ENCODE data around the gene HSPA13. TPM values are rescaled to one million over a fixed set of nuclear protein-coding genes. Genes with fewer than 3 reads are reported as not detected.

Gene HSPA13
- total and polyA plus RNA-seq, 10 of the 15 experiments (the other 5 are each of a cell fraction or from before 2014, with no cell fraction given) = 10.0 to 26.9 (median 18.6) TPM

DNA sequence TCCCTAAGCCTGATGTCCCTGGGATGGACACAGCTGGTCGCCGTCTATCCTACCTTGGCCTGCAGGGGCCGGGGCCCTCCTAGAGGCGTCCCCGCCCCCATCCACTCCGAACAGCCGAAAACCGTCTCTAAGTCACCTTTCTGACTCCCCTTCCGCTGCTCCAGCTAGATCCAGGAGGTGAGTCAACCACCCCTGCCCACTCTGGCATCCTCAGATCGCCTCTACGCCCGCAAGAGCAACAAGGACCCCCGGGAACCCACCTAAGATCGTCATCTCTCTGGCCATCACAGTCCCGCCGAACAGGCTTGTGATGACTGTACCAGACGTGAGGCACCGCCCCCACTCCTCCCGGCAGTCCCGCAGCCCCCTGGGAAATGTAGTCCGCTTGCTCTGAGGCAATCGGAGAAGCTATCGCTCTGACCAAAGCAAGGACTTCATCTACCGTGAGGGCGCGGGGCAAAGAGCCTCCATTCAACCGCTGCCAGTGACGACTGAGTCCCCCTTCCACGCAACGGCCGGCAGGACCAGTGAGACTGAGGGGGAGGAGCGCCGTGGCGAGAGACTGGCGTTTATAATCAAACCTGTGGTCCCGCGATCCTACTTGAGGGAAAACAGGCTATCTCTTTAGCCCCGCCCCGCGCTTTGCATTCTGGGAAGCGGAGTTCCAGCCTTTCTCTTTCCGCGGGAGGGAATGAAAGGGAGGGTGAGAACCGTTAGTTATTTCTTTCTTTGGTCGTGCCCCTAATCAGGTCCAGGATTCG is at the start of gene HSPA13 (continued):
- TF ChIP-seq, protein P1, sequence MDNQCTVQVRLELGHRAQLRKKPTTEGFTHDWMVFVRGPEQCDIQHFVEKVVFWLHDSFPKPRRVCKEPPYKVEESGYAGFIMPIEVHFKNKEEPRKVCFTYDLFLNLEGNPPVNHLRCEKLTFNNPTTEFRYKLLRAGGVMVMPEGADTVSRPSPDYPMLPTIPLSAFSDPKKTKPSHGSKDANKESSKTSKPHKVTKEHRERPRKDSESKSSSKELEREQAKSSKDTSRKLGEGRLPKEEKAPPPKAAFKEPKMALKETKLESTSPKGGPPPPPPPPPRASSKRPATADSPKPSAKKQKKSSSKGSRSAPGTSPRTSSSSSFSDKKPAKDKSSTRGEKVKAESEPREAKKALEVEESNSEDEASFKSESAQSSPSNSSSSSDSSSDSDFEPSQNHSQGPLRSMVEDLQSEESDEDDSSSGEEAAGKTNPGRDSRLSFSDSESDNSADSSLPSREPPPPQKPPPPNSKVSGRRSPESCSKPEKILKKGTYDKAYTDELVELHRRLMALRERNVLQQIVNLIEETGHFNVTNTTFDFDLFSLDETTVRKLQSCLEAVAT (IDR thresholded peaks at IDR 0.05) = peak; percentile 29; the same call in 1 of the 2 replicates
- TF ChIP-seq POLR2A (IDR thresholded peaks at IDR 0.05; ENCODE audit: low read depth, low read length) = peak; percentile 84
- no peak for TF ChIP-seq RAD51 (IDR thresholded peaks at IDR 0.05)
- TF ChIP-seq MXI1 (IDR thresholded peaks at IDR 0.05; ENCODE audit: low read depth, low read length) = peak; percentile 74; the same call in 1 of the 2 replicates
- 0 out of 2 replicates have a peak, but pooled peaks have one; percentile 22 for TF ChIP-seq TBL1XR1 (IDR thresholded peaks at IDR 0.05; ENCODE audit: low read depth, low read length)
- TF ChIP-seq TAF1 (IDR thresholded peaks at IDR 0.05; ENCODE audit: borderline replicate concordance, low read depth, low read length) = peak; percentile 26; the same call in 1 of the 2 replicates
- no peak for TF ChIP-seq CHD1 (IDR thresholded peaks at IDR 0.05; ENCODE audit: low read depth, low read length)
- TF ChIP-seq MYB (IDR thresholded peaks at IDR 0.05; ENCODE audit: borderline replicate concordance, low read depth, low read length) = 0 out of 2 replicates have a peak, but pooled peaks have one; percentile 63
- TF ChIP-seq, protein P2, sequence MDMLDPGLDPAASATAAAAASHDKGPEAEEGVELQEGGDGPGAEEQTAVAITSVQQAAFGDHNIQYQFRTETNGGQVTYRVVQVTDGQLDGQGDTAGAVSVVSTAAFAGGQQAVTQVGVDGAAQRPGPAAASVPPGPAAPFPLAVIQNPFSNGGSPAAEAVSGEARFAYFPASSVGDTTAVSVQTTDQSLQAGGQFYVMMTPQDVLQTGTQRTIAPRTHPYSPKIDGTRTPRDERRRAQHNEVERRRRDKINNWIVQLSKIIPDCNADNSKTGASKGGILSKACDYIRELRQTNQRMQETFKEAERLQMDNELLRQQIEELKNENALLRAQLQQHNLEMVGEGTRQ (IDR thresholded peaks at IDR 0.05; ENCODE audit: borderline replicate concordance, low read depth, low read length) = no peak
- TF ChIP-seq RCOR1 (conservative IDR thresholded peaks at IDR 0.05; ENCODE audit: low read depth, low read length) = 0 out of 2 replicates have a peak, but pooled peaks have one; percentile 56
- no peak for TF ChIP-seq SREBF2 (IDR thresholded peaks at IDR 0.05; ENCODE audit: low read length)
- TF ChIP-seq, protein P3, sequence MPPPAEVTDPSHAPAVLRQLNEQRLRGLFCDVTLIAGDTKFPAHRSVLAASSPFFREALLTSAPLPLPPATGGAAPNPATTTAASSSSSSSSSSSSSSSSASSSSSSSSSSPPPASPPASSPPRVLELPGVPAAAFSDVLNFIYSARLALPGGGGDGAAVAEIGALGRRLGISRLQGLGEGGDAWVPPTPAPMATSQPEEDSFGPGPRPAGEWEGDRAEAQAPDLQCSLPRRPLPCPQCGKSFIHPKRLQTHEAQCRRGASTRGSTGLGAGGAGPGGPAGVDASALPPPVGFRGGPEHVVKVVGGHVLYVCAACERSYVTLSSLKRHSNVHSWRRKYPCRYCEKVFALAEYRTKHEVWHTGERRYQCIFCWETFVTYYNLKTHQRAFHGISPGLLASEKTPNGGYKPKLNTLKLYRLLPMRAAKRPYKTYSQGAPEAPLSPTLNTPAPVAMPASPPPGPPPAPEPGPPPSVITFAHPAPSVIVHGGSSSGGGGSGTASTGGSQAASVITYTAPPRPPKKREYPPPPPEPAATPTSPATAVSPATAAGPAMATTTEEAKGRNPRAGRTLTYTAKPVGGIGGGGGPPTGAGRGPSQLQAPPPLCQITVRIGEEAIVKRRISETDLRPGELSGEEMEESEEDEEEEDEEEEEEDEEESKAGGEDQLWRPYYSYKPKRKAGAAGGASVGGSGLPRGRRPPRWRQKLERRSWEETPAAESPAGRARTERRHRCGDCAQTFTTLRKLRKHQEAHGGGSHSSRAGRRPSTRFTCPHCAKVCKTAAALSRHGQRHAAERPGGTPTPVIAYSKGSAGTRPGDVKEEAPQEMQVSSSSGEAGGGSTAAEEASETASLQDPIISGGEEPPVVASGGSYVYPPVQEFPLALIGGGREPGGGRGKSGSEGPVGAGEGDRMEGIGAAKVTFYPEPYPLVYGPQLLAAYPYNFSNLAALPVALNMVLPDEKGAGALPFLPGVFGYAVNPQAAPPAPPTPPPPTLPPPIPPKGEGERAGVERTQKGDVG (CRISPR knock-in tag; IDR thresholded peaks at IDR 0.05) = no peak
- TF ChIP-seq IRF4 (IDR thresholded peaks at IDR 0.05; ENCODE audit: low read depth, low read length) = peak; percentile 36; the same call in 1 of the 2 replicates
- no peak for TF ChIP-seq PAX5 (IDR thresholded peaks at IDR 0.05; ENCODE audit: borderline replicate concordance, low read depth, low read length)
- no peak for TF ChIP-seq PAX8 (IDR thresholded peaks at IDR 0.05)
- TF ChIP-seq ZZZ3 (IDR thresholded peaks at IDR 0.05; ENCODE audit: control insufficient read depth, insufficient read length, low read depth) = no peak
- TF ChIP-seq, protein P4, sequence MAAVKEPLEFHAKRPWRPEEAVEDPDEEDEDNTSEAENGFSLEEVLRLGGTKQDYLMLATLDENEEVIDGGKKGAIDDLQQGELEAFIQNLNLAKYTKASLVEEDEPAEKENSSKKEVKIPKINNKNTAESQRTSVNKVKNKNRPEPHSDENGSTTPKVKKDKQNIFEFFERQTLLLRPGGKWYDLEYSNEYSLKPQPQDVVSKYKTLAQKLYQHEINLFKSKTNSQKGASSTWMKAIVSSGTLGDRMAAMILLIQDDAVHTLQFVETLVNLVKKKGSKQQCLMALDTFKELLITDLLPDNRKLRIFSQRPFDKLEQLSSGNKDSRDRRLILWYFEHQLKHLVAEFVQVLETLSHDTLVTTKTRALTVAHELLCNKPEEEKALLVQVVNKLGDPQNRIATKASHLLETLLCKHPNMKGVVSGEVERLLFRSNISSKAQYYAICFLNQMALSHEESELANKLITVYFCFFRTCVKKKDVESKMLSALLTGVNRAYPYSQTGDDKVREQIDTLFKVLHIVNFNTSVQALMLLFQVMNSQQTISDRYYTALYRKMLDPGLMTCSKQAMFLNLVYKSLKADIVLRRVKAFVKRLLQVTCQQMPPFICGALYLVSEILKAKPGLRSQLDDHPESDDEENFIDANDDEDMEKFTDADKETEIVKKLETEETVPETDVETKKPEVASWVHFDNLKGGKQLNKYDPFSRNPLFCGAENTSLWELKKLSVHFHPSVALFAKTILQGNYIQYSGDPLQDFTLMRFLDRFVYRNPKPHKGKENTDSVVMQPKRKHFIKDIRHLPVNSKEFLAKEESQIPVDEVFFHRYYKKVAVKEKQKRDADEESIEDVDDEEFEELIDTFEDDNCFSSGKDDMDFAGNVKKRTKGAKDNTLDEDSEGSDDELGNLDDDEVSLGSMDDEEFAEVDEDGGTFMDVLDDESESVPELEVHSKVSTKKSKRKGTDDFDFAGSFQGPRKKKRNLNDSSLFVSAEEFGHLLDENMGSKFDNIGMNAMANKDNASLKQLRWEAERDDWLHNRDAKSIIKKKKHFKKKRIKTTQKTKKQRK (IDR thresholded peaks at IDR 0.05; ENCODE audit: low read depth, low read length) = no peak
- TF ChIP-seq, protein P5, sequence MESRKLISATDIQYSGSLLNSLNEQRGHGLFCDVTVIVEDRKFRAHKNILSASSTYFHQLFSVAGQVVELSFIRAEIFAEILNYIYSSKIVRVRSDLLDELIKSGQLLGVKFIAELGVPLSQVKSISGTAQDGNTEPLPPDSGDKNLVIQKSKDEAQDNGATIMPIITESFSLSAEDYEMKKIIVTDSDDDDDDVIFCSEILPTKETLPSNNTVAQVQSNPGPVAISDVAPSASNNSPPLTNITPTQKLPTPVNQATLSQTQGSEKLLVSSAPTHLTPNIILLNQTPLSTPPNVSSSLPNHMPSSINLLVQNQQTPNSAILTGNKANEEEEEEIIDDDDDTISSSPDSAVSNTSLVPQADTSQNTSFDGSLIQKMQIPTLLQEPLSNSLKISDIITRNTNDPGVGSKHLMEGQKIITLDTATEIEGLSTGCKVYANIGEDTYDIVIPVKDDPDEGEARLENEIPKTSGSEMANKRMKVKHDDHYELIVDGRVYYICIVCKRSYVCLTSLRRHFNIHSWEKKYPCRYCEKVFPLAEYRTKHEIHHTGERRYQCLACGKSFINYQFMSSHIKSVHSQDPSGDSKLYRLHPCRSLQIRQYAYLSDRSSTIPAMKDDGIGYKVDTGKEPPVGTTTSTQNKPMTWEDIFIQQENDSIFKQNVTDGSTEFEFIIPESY (IDR thresholded peaks at IDR 0.05) = no peak
- TF ChIP-seq SP1 (IDR thresholded peaks at IDR 0.05; ENCODE audit: low read depth, low read length) = peak; percentile 64
- TF ChIP-seq SREBF1 (IDR thresholded peaks at IDR 0.05; ENCODE audit: low read length) = peak; percentile 69; the same call in 1 of the 2 replicates

Data from GM12878 (cell line).